ENCODE measurements around the gene OR51T1.

Gene OR51T1

DNA sequence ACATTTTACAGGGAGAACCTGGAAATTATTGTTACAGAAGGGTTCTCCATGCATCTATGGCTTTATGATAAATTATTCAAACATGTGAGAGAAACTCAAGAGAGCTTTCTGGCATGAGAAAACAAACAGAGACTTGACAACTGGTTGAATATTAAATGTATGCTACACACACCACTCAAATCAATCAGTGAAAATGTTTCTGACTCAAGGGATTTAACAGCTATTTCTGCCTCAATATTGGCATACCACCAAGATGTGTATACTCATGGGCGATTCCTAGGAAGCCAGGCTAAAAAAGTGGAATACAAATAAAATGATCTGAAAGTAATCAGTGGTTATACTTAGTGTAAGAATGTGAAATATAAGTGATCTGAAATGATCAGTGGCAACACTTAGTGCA is 15.8 kb upstream of the OR51T1 start:
- Histone ChIP-seq H3K4me2 (ENCODE audit: insufficient read depth, low read length) (no peak overlapping the region), H3K9ac (ENCODE audit: low read depth, low read length) (no peak overlapping the region), H2AFZ (ENCODE audit: low read depth, low read length) (no peak overlapping the region), H3K79me2 (ENCODE audit: insufficient read depth, low read length) (no peaks in the 10 kb centered on the region), H3K9me3 (ENCODE audit: insufficient read depth, low read length, severe bottlenecking) (no peaks in the 10 kb centered on the region), H3K27me3 (ENCODE audit: insufficient read depth, low read length, poor library complexity) (no peaks in the 10 kb centered on the region), H3K27ac (ENCODE audit: low read length) (no peak overlapping the region), H4K20me1 (ENCODE audit: insufficient read depth, low read length) (no peaks in the 10 kb centered on the region), H3K4me1 (ENCODE audit: insufficient read depth, low read length) (no peaks in the 10 kb centered on the region), H3K4me3 (ENCODE audit: low read depth in 1 of 2, low read length in 2 of 2) (no peak overlapping the region), H3K36me3 (ENCODE audit: insufficient read depth, low read length) (no peaks in the 10 kb centered on the region)
- no peak for TF ChIP-seq EZH2 (IDR thresholded peaks at IDR 0.05; ENCODE audit: borderline replicate concordance, low read depth, low read length, severe bottlenecking)
- no peak for TF ChIP-seq CTCF (IDR thresholded peaks at IDR 0.05; ENCODE audit: borderline replicate concordance, extremely low read depth, low read length, poor library complexity, severe bottlenecking)
- DNase-seq (no peak), ATAC-seq (ENCODE audit: insufficient read depth, low read depth) (no peak)

- Histone ChIP-seq H4K20me1 (ENCODE audit: insufficient read depth, low read length) (no peaks in the 10 kb centered on the region), H3K9me3 (ENCODE audit: insufficient read depth, low read length, severe bottlenecking) (no peaks in the 10 kb centered on the region), H3K4me2 (ENCODE audit: insufficient read depth, low read length) (no peak overlapping the region), H3K79me2 (ENCODE audit: insufficient read depth, low read length) (no peaks in the 10 kb centered on the region), H3K36me3 (ENCODE audit: insufficient read depth, low read length) (no peaks in the 10 kb centered on the region), H3K4me1 (ENCODE audit: insufficient read depth, low read length) (no peaks in the 10 kb centered on the region), H3K9ac (ENCODE audit: low read depth, low read length) (no peak overlapping the region), H3K27me3 (ENCODE audit: insufficient read depth, low read length, poor library complexity) (peaks cover 4% of the 10 kb centered on the region), H3K4me3 (ENCODE audit: low read depth in 1 of 2, low read length in 2 of 2) (no peak overlapping the region), H2AFZ (ENCODE audit: low read depth, low read length) (no peak overlapping the region), H3K27ac (ENCODE audit: low read length) (no peak overlapping the region)
- no peak for DNase-seq
- no peak for ATAC-seq (ENCODE audit: insufficient read depth, low read depth)
- TF ChIP-seq EZH2 (IDR thresholded peaks at IDR 0.05; ENCODE audit: borderline replicate concordance, low read depth, low read length, severe bottlenecking): no peak
Measured at GRCh38 chr11:4881188-4881587, 512 bp upstream of the OR51T1 start.

DNA sequence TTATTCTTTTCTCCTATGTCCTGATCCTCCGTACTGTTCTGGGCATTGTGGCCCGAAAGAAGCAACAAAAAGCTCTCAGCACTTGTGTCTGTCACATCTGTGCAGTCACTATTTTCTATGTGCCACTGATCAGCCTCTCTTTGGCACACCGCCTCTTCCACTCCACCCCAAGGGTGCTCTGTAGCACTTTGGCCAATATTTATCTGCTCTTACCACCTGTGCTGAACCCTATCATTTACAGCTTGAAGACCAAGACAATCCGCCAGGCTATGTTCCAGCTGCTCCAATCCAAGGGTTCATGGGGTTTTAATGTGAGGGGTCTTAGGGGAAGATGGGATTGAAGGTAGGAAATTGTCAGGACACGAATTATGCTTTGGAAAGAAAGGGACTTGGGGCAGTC is 843 bp downstream of the OR51T1 start:
- no peak overlapping the region for H3K27ac ChIP-seq (ENCODE audit: low read length)

GRCh38 chr11:4884361-4884760 is 2.7 kb downstream of the OR51T1 start:
- TF ChIP-seq EZH2 (IDR thresholded peaks at IDR 0.05; ENCODE audit: borderline replicate concordance, low read depth, low read length, severe bottlenecking) (no peak), CTCF (IDR thresholded peaks at IDR 0.05; ENCODE audit: borderline replicate concordance, extremely low read depth, low read length, poor library complexity, severe bottlenecking) (no peak)
- H4K20me1 ChIP-seq (ENCODE audit: insufficient read depth, low read length): no peaks in the 10 kb centered on the region
- H2AFZ ChIP-seq (ENCODE audit: low read depth, low read length): no peak overlapping the region
- H3K4me1 ChIP-seq (ENCODE audit: insufficient read depth, low read length): no peaks in the 10 kb centered on the region
- H3K9ac ChIP-seq (ENCODE audit: low read depth, low read length): no peak overlapping the region
- H3K4me3 ChIP-seq (ENCODE audit: low read depth in 1 of 2, low read length in 2 of 2): no peak overlapping the region
- no peak for DNase-seq
- H3K79me2 ChIP-seq (ENCODE audit: insufficient read depth, low read length): no peaks in the 10 kb centered on the region
- peaks cover 12% of the 10 kb centered on the region for H3K27me3 ChIP-seq (ENCODE audit: insufficient read depth, low read length, poor library complexity)
- H3K9me3 ChIP-seq (ENCODE audit: insufficient read depth, low read length, severe bottlenecking): no peaks in the 10 kb centered on the region
- no peak overlapping the region for H3K4me2 ChIP-seq (ENCODE audit: insufficient read depth, low read length)
- ATAC-seq (ENCODE audit: insufficient read depth, low read depth): no peak
- H3K27ac ChIP-seq (ENCODE audit: low read length): no peak overlapping the region
- no peaks in the 10 kb centered on the region for H3K36me3 ChIP-seq (ENCODE audit: insufficient read depth, low read length)

More for the DNA sequence above, 843 bp downstream of the OR51T1 start:
- Histone ChIP-seq H3K4me3 (ENCODE audit: low read depth in 1 of 2, low read length in 2 of 2) (no peak overlapping the region), H4K20me1 (ENCODE audit: insufficient read depth, low read length) (no peaks in the 10 kb centered on the region), H2AFZ (ENCODE audit: low read depth, low read length) (no peak overlapping the region), H3K79me2 (ENCODE audit: insufficient read depth, low read length) (no peaks in the 10 kb centered on the region), H3K4me1 (ENCODE audit: insufficient read depth, low read length) (no peaks in the 10 kb centered on the region), H3K9me3 (ENCODE audit: insufficient read depth, low read length, severe bottlenecking) (no peaks in the 10 kb centered on the region), H3K36me3 (ENCODE audit: insufficient read depth, low read length) (no peaks in the 10 kb centered on the region), H3K9ac (ENCODE audit: low read depth, low read length) (no peak overlapping the region), H3K4me2 (ENCODE audit: insufficient read depth, low read length) (no peak overlapping the region), H3K27me3 (ENCODE audit: insufficient read depth, low read length, poor library complexity) (peaks cover 4% of the 10 kb centered on the region)
- DNase-seq: no peak
- ATAC-seq (ENCODE audit: insufficient read depth, low read depth): no peak
- TF ChIP-seq EZH2 (IDR thresholded peaks at IDR 0.05; ENCODE audit: borderline replicate concordance, low read depth, low read length, severe bottlenecking): no peak
- TF ChIP-seq CTCF (IDR thresholded peaks at IDR 0.05; ENCODE audit: borderline replicate concordance, extremely low read depth, low read length, poor library complexity, severe bottlenecking): no peak
